Keratinocyte (primary cell): ENCODE data around the gene RPL41. TPM values are rescaled to one million over a fixed set of nuclear protein-coding genes. Genes with fewer than 3 reads are reported as not detected.

Experiments
- DNase-seq: peaks from one replicate; pipeline ENCODE4 v3.0.0-alpha.2; 2011; ENCODE audit warnings: low read depth, missing footprints, low spot score
- FAIRE-seq: peaks from 2 replicates; lab custom pipeline; 2011; peaks lifted over from hg19 to GRCh38; lab: Jason Lieb, UNC
- H2AFZ ChIP-seq: 2 replicates; pipeline ENCODE4 v1.6.0; 2012; ENCODE audit warnings: low read length, control low read depth, inconsistent platforms; ENCODE audit not compliant: control insufficient read depth
- H3K27ac ChIP-seq: 2 replicates; pipeline ENCODE4 v1.5.1; 2011; ENCODE audit warnings: low read length; ENCODE audit not compliant: control insufficient read depth, insufficient read depth
- H3K27me3 ChIP-seq: 3 replicates; pipeline ENCODE4 v1.6.0; 2011; ENCODE audit warnings: low read length; ENCODE audit not compliant: control insufficient read depth, insufficient read depth; ENCODE audit errors: extremely low read depth
- H3K36me3 ChIP-seq, 2 experiments: 2 replicates in 1 of 2; 3 replicates in 1 of 2; pipeline ENCODE4 v1.5.1; 2011; ENCODE audit warnings: low read length in 2 of 2, mild to moderate bottlenecking in 1 of 2; ENCODE audit not compliant: control insufficient read depth in 2 of 2, insufficient read depth in 2 of 2; ENCODE audit errors: extremely low read depth in 1 of 2
- H3K4me1 ChIP-seq: 3 replicates; pipeline ENCODE4 v1.5.1; 2011; ENCODE audit warnings: low read length; ENCODE audit not compliant: control insufficient read depth, insufficient read depth; ENCODE audit errors: extremely low read depth
- H3K4me2 ChIP-seq: 3 replicates; pipeline ENCODE4 v1.6.0; 2011; ENCODE audit warnings: low read depth, low read length; ENCODE audit not compliant: control insufficient read depth, insufficient read depth; ENCODE audit errors: extremely low read depth
- H3K4me3 ChIP-seq, 3 experiments: fragments of 200-600 bp in 1 of 3; sonication (generic) in 1 of 3; 2 replicates in 2 of 3; 3 replicates in 1 of 3; pipeline ENCODE4 v1.5.1; 2011 to 2016; ENCODE audit warnings: low read length in 3 of 3, mild to moderate bottlenecking in 3 of 3, control low read depth in 2 of 3, inconsistent platforms in 1 of 3, low read depth in 1 of 3, mixed read lengths in 1 of 3, mixed run types in 1 of 3, moderate library complexity in 1 of 3; ENCODE audit not compliant: control insufficient read depth in 2 of 3, insufficient read depth in 2 of 3; ENCODE audit errors: extremely low read depth in 1 of 3
- H3K79me2 ChIP-seq: 2 replicates; pipeline ENCODE4 v1.6.0; 2012; ENCODE audit warnings: low read length; ENCODE audit not compliant: control insufficient read depth, insufficient read depth
- H3K9ac ChIP-seq: 3 replicates; pipeline ENCODE4 v1.6.0; 2011; ENCODE audit warnings: low read length; ENCODE audit not compliant: control insufficient read depth, insufficient read depth; ENCODE audit errors: extremely low read depth
- H3K9me1 ChIP-seq: 3 replicates; pipeline ENCODE4 v1.6.0; 2011; ENCODE audit warnings: low read length; ENCODE audit not compliant: control insufficient read depth, insufficient read depth; ENCODE audit errors: extremely low read depth
- H3K9me3 ChIP-seq: 2 replicates; pipeline ENCODE4 v1.5.1; 2012; ENCODE audit warnings: low read depth, low read length; ENCODE audit not compliant: control insufficient read depth
- H4K20me1 ChIP-seq: 3 replicates; pipeline ENCODE4 v1.6.0; 2011; ENCODE audit warnings: low read length; ENCODE audit not compliant: control insufficient read depth, insufficient read depth; ENCODE audit errors: extremely low read depth
- CTCF ChIP-seq, 3 experiments: IDR thresholded peaks in 1 of 3; conservative IDR thresholded peaks in 1 of 3; optimal IDR thresholded peaks in 1 of 3; 2 replicates in 2 of 3; 3 replicates in 1 of 3; pipeline versions ENCODE3 to v1.5.1; 2011; ENCODE audit warnings: low read length in 3 of 3, mild to moderate bottlenecking in 3 of 3, moderate library complexity in 2 of 3, control low read depth in 1 of 3, inconsistent platforms in 1 of 3; ENCODE audit not compliant: insufficient read depth in 2 of 3; ENCODE audit errors: extremely low read depth in 1 of 3
- EZH2 ChIP-seq: IDR thresholded peaks from one replicate; pipeline ENCODE4 v1.6.1; 2012; ENCODE audit warnings: inconsistent platforms, mild to moderate bottlenecking, low read length, moderate library complexity
- dilution Hi-C: fragments of 300-500 bp; cut with MboI; formaldehyde crosslinking; loops from one replicate; pipeline ENCODE4 v1.7.0; 2020; ENCODE audit warnings: low sequenced_read_pairs; ENCODE audit not compliant: extremely low pct_ligation_motif_present
- polyA plus RNA-seq, 5 experiments: library from polyadenylated mRNA; depleted of rRNA in 3 of 5; stranded (reverse) in 3 of 5; stranded (forward) in 1 of 5; unstranded in 1 of 5; fragments of >200 nt; gene quantifications; 1 replicate in 1 of 5; 2 replicates in 3 of 5; 3 replicates in 1 of 5; pipeline versions ENCODE4 v1.2.1 to v1.2.3, GENCODE V29; 2011 to 2012; ENCODE audit warnings: missing spikeins in 2 of 5, low read depth in 1 of 5, low replicate concordance in 1 of 5

The RPL41 gene
- polyA plus RNA-seq, 1 donor (not counting 4 experiments of a cell fraction or from before 2014, with no cell fraction given): 10,481 TPM

DNA sequence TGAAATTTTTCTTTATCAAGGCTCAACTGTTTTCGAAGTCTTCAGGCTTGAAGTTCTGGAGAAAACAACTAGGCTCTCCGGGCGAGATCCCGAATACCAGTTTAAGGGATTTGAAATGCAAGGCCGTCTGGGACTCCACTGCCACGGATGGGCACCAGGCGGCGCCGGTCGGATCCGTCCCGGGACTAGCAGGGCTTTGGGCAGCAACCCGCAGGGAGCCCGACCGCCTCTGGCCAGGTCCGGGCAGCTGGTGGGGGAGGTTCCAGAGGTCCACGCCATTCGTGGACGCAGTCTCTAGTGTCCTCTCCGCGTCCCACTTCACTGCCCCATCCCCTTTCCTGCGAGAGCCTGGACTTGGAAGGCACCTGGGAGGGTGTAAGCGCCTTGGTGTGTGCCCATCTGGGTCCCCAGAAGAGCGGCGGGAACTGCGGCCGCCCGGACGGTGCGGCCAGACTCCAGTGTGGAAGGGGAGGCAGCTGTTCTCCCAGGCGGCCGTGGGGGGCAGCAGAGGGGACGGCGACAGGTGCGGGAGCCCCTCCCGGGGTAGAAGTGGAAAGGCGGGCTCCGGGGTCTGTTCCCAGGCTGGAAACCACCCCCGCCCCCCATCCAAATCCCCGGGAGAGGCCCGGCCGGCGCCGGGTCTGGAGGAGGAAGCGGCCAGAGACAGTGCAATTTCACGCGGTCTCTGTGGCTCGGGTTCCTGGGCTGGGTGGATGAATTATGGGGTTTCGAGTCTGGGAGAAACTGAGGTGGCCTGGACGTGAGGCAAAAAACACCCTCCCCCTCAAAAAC lies 37.3 kb upstream of the RPL41 start:
- Histone ChIP-seq H3K27ac (peak overlapping the region; percentile 84), H4K20me1 (no peaks in the 10 kb centered on the region), H3K9me1 (no peaks in the 10 kb centered on the region), H3K27me3 (no peaks in the 10 kb centered on the region), H3K79me2 (no peaks in the 10 kb centered on the region), H3K4me2 (peak overlapping the region; percentile 93), H3K4me3 (peak overlapping the region; percentile 72 to 79 (median 79)), H3K9ac (peak overlapping the region; percentile 83), H3K9me3 (no peaks in the 10 kb centered on the region), H3K4me1 (peaks cover 10% of the 10 kb centered on the region), H2AFZ (peak overlapping the region; percentile 97), H3K36me3 (peaks cover 0 to 4% of the 10 kb centered on the region in 2 experiments)
- TF ChIP-seq CTCF (optimal IDR thresholded peaks at IDR 0.05 in 1 of 3, IDR thresholded peaks at IDR 0.05 in 1 of 3, conservative IDR thresholded peaks at IDR 0.05 in 1 of 3; ENCODE audit: extremely low read depth in 1 of 3, insufficient read depth in 2 of 3, low read length in 3 of 3): peak; percentile 78 to 90 (median 79)
- TF ChIP-seq EZH2: no peak
- DNase-seq (no peak), FAIRE-seq (no peak)
- dilution Hi-C loops: no loop called here

DNA sequence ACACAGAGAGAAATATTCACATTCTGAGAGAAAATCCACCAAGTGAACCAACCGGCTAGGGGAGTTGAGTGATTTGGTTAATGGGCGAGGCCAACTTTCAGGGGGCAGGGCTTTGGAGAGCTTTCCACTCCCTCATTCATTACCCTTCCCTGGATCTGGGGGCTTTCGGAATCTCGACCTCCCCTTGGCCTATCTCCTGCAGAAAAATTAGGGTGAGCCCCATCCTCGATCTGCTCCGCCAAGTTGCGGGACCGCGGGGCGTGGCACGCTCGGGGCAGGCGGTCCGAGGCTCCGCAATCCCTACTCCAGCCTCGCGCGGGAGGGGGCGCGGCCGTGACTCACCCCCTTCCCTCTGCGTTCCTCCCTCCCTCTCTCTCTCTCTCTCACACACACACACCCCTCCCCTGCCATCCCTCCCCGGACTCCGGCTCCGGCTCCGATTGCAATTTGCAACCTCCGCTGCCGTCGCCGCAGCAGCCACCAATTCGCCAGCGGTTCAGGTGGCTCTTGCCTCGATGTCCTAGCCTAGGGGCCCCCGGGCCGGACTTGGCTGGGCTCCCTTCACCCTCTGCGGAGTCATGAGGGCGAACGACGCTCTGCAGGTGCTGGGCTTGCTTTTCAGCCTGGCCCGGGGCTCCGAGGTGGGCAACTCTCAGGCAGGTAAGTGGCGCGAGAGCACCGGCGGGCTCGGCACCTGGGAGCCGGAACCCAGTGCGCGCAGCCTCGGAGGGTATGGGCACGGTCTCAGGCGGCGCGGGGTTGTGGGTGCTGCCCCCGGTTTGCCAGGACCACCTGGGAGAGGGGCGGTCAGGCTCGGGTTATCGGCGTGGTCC lies 36.5 kb upstream of the RPL41 start, which contains the start of gene ERBB3:
TSS of gene ERBB3 (plus strand) at position 443 of the 833 bp plus-strand sequence. CDS start at position 579, 136 bp downstream.
- Histone ChIP-seq H3K36me3 (peaks cover 0 to 5% of the 10 kb centered on the region in 2 experiments), H4K20me1 (no peaks in the 10 kb centered on the region), H3K4me3 (peak within 1 kb of the TSS; percentile 72 to 79 (median 79)), H3K9me3 (no peaks in the 10 kb centered on the region), H3K27me3 (no peaks in the 10 kb centered on the region), H3K9ac (peak within 1 kb of the TSS; percentile 83), H3K9me1 (no peaks in the 10 kb centered on the region), H3K79me2 (no peaks in the 10 kb centered on the region), H3K27ac (peak within 1 kb of the TSS; percentile 84), H3K4me2 (peak within 1 kb of the TSS; percentile 93), H3K4me1 (peaks cover 10% of the 10 kb centered on the region), H2AFZ (peak within 1 kb of the TSS; percentile 97)
- DNase-seq (peak; percentile 62), FAIRE-seq (peak; percentile 76)
- dilution Hi-C loops: no loop called here
- TF ChIP-seq EZH2: no peak
- peak in 1 of 3 experiments; percentile 28 for TF ChIP-seq CTCF (optimal IDR thresholded peaks at IDR 0.05 in 1 of 3, IDR thresholded peaks at IDR 0.05 in 1 of 3, conservative IDR thresholded peaks at IDR 0.05 in 1 of 3; ENCODE audit: extremely low read depth in 1 of 3, insufficient read depth in 2 of 3, low read length in 3 of 3)
